Measurements from ENCODE around the gene SEMA4B.
A peak's percentile ranks its signal among the peaks of the same experiment; 100 is the strongest.

SEMA4B gene

GRCh38 chr15:90178468-90179435 is 22.4 kb upstream of the SEMA4B start:
- TF ChIP-seq CTCF (conservative IDR thresholded peaks at IDR 0.05; ENCODE audit: low read depth, low read length), result no peak
- H3K4me3 ChIP-seq (IDR thresholded peaks at IDR 0.05; ENCODE audit: insufficient read depth, low read depth, low read length), result no peak overlapping the region
- H3K9ac ChIP-seq, result no peak overlapping the region
- H3K4me2 ChIP-seq, result peak overlapping the region; percentile 66
- H3K27ac ChIP-seq, result peak overlapping the region; percentile 55
- no peaks in the 10 kb centered on the region for H3K36me3 ChIP-seq (ENCODE audit: insufficient read depth)
- H3K27me3 ChIP-seq (ENCODE audit: insufficient read depth, low read depth), result no peaks in the 10 kb centered on the region
- H3K4me1 ChIP-seq (ENCODE audit: low read depth, poor library complexity, severe bottlenecking), result peaks cover 46% of the 10 kb centered on the region
- H4K20me1 ChIP-seq (ENCODE audit: insufficient read depth), result no peaks in the 10 kb centered on the region
- H2AFZ ChIP-seq (ENCODE audit: low read depth), result peak overlapping the region; percentile 50
- H3K79me2 ChIP-seq (ENCODE audit: insufficient read depth, low read depth), result no peaks in the 10 kb centered on the region

- Histone ChIP-seq H4K20me1 (ENCODE audit: insufficient read depth) (no peaks in the 10 kb centered on the region), H3K27me3 (ENCODE audit: insufficient read depth, low read depth) (no peaks in the 10 kb centered on the region), H2AFZ (ENCODE audit: low read depth) (no peak overlapping the region), H3K27ac (no peak overlapping the region), H3K36me3 (ENCODE audit: insufficient read depth) (no peaks in the 10 kb centered on the region), H3K4me1 (ENCODE audit: low read depth, poor library complexity, severe bottlenecking) (peaks cover 70% of the 10 kb centered on the region), H3K4me2 (no peak overlapping the region), H3K4me3 (IDR thresholded peaks at IDR 0.05; ENCODE audit: insufficient read depth, low read depth, low read length) (no peak overlapping the region), H3K9ac (no peak overlapping the region), H3K79me2 (ENCODE audit: insufficient read depth, low read depth) (peaks cover 17% of the 10 kb centered on the region)
- no peak for TF ChIP-seq CTCF (conservative IDR thresholded peaks at IDR 0.05; ENCODE audit: low read depth, low read length)
Observed at GRCh38 chr15:90181776-90182175, 19.4 kb upstream of the SEMA4B start.

GRCh38 chr15:90184119-90184785 is 16.9 kb upstream of the SEMA4B start:
- H4K20me1 ChIP-seq (ENCODE audit: insufficient read depth), result no peaks in the 10 kb centered on the region
- peak overlapping the region; percentile 59 for H3K9ac ChIP-seq
- no peak for TF ChIP-seq CTCF (conservative IDR thresholded peaks at IDR 0.05; ENCODE audit: low read depth, low read length)
- peaks cover 36% of the 10 kb centered on the region for H3K79me2 ChIP-seq (ENCODE audit: insufficient read depth, low read depth)
- H3K27ac ChIP-seq, result peak overlapping the region; percentile 87
- peaks cover 75% of the 10 kb centered on the region for H3K4me1 ChIP-seq (ENCODE audit: low read depth, poor library complexity, severe bottlenecking)
- no peaks in the 10 kb centered on the region for H3K27me3 ChIP-seq (ENCODE audit: insufficient read depth, low read depth)
- H3K36me3 ChIP-seq (ENCODE audit: insufficient read depth), result no peaks in the 10 kb centered on the region
- H2AFZ ChIP-seq (ENCODE audit: low read depth), result peak overlapping the region; percentile 77
- H3K4me2 ChIP-seq, result peak overlapping the region; percentile 97
- H3K4me3 ChIP-seq (IDR thresholded peaks at IDR 0.05; ENCODE audit: insufficient read depth, low read depth, low read length), result no peak overlapping the region

- H3K79me2 ChIP-seq (ENCODE audit: insufficient read depth, low read depth), result peaks cover 44% of the 10 kb centered on the region
- peak overlapping the region; percentile 59 for H3K9ac ChIP-seq
- no peaks in the 10 kb centered on the region for H3K36me3 ChIP-seq (ENCODE audit: insufficient read depth)
- H3K27ac ChIP-seq, result peak overlapping the region; percentile 87
- no peak overlapping the region for H3K4me3 ChIP-seq (IDR thresholded peaks at IDR 0.05; ENCODE audit: insufficient read depth, low read depth, low read length)
- peak overlapping the region; percentile 77 for H2AFZ ChIP-seq (ENCODE audit: low read depth)
- H3K4me2 ChIP-seq, result peak overlapping the region; percentile 97
- no peak for TF ChIP-seq CTCF (conservative IDR thresholded peaks at IDR 0.05; ENCODE audit: low read depth, low read length)
- no peaks in the 10 kb centered on the region for H4K20me1 ChIP-seq (ENCODE audit: insufficient read depth)
- H3K27me3 ChIP-seq (ENCODE audit: insufficient read depth, low read depth), result no peaks in the 10 kb centered on the region
- peaks cover 75% of the 10 kb centered on the region for H3K4me1 ChIP-seq (ENCODE audit: low read depth, poor library complexity, severe bottlenecking)
Observed at GRCh38 chr15:90184786-90185704, 16.1 kb upstream of the SEMA4B start.

Measured in KMS-11 (cell line).